Mesothelial cell of epicardium (in vitro differentiated cells): Measurements from ENCODE around the gene FFAR4. TPM values are rescaled to one million over a fixed set of nuclear protein-coding genes. Genes with fewer than 3 reads are reported as not detected.

Experiments
- DNase-seq, 2 experiments: peaks; one replicate each; pipeline ENCODE4 v3.0.0; 2021; ENCODE audit warnings: low spot score in 2 of 2; ENCODE audit not compliant: unreplicated experiment in 2 of 2
- H3K27ac Mint-ChIP-seq: 2 replicates; pipeline ENCODE4 v1.8.0; 2021; ENCODE audit warnings: mixed read lengths
- H3K27me3 Mint-ChIP-seq: 2 replicates; pipeline ENCODE4 v1.8.0; 2021; ENCODE audit warnings: low read depth, mixed read lengths
- H3K36me3 Mint-ChIP-seq: 2 replicates; pipeline ENCODE4 v1.8.0; 2021; ENCODE audit warnings: mixed read lengths
- H3K4me1 Mint-ChIP-seq: 2 replicates; pipeline ENCODE4 v1.8.0; 2021; ENCODE audit warnings: mixed read lengths
- H3K4me3 Mint-ChIP-seq: 2 replicates; pipeline ENCODE4 v1.8.0; 2021; ENCODE audit warnings: mild to moderate bottlenecking, moderate library complexity, mixed read lengths
- H3K9me3 Mint-ChIP-seq: 2 replicates; pipeline ENCODE4 v1.8.0; 2021; ENCODE audit warnings: mixed read lengths
- total RNA-seq: library from RNA; stranded (reverse); gene quantifications from 3 replicates; pipeline ENCODE4 v1.2.1, GENCODE V29; 2021
- TF ChIP-seq, protein P1 (sequence below): fragments of 200-600 bp; sonication (generic); IDR thresholded peaks from one replicate; pipeline ENCODE4 v1.5.0; 2021; ENCODE audit warnings: antibody characterized with exemption; ENCODE audit not compliant: unreplicated experiment

The FFAR4 gene
- total RNA-seq, 1 donor from 2014 or later: not detected

DNA sequence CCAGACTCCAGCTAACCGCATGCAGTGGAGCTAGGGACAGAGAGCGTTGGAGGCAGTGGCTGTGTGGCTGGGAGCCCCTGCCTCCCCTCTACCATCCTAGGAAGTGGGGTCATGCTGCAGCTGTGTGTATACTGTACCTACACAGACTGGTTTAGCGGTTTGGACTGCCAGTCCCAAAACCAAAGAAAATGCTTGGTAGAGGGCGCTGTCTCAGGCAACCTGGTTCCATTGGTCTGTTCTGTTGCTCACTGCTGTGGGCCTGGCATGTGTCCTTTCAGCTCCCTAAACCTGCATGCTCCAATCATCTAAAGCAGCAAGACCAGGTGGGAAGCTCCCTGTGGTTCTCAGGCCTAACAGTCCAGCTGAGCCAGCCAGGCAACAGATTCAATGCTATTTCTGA, 30.1 kb downstream of the FFAR4 start:
- H3K4me1 Mint-ChIP-seq: peaks cover under 1% of the 10 kb centered on the region
- H3K4me3 Mint-ChIP-seq: no peak overlapping the region
- no peak for DNase-seq
- H3K9me3 Mint-ChIP-seq: no peaks in the 10 kb centered on the region
- TF ChIP-seq, protein P1, sequence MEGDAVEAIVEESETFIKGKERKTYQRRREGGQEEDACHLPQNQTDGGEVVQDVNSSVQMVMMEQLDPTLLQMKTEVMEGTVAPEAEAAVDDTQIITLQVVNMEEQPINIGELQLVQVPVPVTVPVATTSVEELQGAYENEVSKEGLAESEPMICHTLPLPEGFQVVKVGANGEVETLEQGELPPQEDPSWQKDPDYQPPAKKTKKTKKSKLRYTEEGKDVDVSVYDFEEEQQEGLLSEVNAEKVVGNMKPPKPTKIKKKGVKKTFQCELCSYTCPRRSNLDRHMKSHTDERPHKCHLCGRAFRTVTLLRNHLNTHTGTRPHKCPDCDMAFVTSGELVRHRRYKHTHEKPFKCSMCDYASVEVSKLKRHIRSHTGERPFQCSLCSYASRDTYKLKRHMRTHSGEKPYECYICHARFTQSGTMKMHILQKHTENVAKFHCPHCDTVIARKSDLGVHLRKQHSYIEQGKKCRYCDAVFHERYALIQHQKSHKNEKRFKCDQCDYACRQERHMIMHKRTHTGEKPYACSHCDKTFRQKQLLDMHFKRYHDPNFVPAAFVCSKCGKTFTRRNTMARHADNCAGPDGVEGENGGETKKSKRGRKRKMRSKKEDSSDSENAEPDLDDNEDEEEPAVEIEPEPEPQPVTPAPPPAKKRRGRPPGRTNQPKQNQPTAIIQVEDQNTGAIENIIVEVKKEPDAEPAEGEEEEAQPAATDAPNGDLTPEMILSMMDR: no peak
- H3K27me3 Mint-ChIP-seq: peaks cover 71% of the 10 kb centered on the region
- H3K27ac Mint-ChIP-seq: no peak overlapping the region
- H3K36me3 Mint-ChIP-seq: no peaks in the 10 kb centered on the region

DNA sequence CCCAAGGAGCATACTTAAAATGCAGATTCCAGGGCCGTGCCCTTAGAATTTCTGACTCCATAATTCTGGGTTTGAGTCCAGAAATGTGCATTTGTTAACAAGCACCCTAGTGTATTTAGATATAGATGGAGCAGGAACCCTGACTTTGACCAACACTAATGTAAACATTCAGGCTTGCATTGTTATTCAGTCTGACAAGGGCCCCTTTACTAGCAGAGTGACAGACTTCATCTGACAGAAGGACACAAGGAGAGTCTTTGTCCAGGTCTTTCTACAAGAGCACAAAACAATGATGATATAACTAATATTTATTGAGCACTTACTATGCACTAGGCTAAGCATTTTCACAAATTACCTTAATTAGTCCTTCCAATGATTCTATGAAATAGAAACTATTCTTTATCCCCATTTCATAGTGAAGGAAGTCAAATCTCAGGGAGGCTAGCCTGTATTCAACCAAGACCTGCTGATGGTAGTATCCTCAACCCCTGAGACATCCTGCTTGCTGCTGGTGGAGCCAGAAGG, 30.7 kb downstream of the FFAR4 start:
- peaks cover 4% of the 10 kb centered on the region for H3K4me1 Mint-ChIP-seq
- H3K36me3 Mint-ChIP-seq: no peaks in the 10 kb centered on the region
- H3K27ac Mint-ChIP-seq: no peak overlapping the region
- DNase-seq: no peak
- H3K27me3 Mint-ChIP-seq: peaks cover 72% of the 10 kb centered on the region
- TF ChIP-seq, protein P1: no peak
- no peaks in the 10 kb centered on the region for H3K9me3 Mint-ChIP-seq
- H3K4me3 Mint-ChIP-seq: no peak overlapping the region

DNA sequence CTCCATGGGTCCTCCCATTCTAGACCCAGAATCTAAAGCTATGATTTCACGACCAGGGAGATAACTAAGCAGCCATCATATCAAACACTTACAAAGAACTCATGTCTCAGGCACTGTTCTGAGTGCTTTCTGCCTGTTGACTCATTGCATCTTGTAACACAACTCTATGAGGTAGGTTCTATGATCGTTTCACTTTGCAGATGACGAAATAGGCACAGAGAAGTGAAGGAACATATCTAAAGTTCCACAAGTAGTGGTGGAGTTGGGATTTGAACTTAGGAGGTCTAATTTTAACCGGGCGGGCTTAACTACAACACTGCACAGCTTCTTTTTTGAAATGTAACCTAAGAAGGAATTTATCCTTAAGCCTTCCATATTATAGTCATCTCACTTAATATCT, 31.7 kb downstream of the FFAR4 start:
- no peak for DNase-seq
- no peak overlapping the region for H3K27ac Mint-ChIP-seq
- H3K27me3 Mint-ChIP-seq: peaks cover 79% of the 10 kb centered on the region
- no peaks in the 10 kb centered on the region for H3K36me3 Mint-ChIP-seq
- TF ChIP-seq, protein P1: no peak
- H3K4me1 Mint-ChIP-seq: peaks cover 4% of the 10 kb centered on the region
- no peaks in the 10 kb centered on the region for H3K9me3 Mint-ChIP-seq
- H3K4me3 Mint-ChIP-seq: no peak overlapping the region

DNA sequence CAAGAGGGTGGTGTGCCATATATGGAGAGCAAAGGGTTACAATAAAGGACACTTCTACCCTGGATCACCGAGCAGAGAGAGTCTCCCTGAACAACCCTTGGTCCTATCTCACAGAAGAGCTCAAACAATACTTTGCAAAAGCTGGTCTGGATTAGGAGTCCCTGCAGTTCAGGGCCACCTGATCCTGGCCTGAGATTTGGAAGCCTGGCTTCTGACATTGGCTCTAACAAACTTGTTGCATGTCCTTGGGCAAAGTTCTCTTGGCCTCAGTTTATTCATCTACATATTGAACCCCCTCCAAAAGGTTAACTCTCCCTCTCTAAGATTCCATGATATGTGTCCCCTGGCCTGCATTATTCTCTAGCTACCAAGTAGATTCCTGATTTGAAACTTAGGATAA, 32.9 kb downstream of the FFAR4 start:
- no peaks in the 10 kb centered on the region for H3K9me3 Mint-ChIP-seq
- no peaks in the 10 kb centered on the region for H3K36me3 Mint-ChIP-seq
- TF ChIP-seq, protein P1: no peak
- H3K4me3 Mint-ChIP-seq: peak overlapping the region; percentile 54
- H3K27me3 Mint-ChIP-seq: peaks cover 80% of the 10 kb centered on the region
- DNase-seq: no peak
- peaks cover 9% of the 10 kb centered on the region for H3K4me1 Mint-ChIP-seq
- H3K27ac Mint-ChIP-seq: no peak overlapping the region

DNA sequence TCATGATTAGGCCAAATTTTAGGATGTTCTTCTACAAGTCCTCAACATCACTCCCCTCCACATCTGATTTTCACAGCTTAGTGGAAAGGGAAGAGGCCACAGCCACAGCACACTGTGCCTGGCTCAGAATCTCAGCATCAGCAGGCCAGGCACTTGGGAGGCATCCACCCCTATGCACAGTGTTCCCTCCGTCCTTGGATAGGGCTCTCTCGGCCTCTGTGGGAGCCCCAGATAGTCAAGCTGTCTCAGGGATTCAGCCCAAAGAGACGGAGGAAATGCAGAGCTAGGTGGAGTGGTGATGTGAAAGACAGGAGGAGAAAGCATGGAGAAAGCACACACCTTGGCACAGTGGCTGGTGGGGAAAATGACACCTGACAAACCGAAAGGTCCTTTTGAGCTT, 33.3 kb downstream of the FFAR4 start:
- peaks cover 80% of the 10 kb centered on the region for H3K27me3 Mint-ChIP-seq

More for the DNA sequence above, 33.3 kb downstream of the FFAR4 start:
- Mint-ChIP-seq H3K27ac (no peak overlapping the region), H3K4me3 (peak overlapping the region; percentile 54), H3K36me3 (no peaks in the 10 kb centered on the region), H3K4me1 (peaks cover 12% of the 10 kb centered on the region), H3K9me3 (no peaks in the 10 kb centered on the region)
- TF ChIP-seq, protein P1: no peak
- no peak for DNase-seq
